K562 (cell line): ENCODE results near the gene SCARB2. TPM values are rescaled to one million over a fixed set of nuclear protein-coding genes. Genes with fewer than 3 reads are reported as not detected.

Experiments used
- ATAC-seq: fragments of 200-7000 bp; cut with Tn5 transposase; 3 replicates; pipeline ENCODE4 v1.9.1; 2020; ENCODE audit warnings: moderate library complexity
- BruUV-seq: library from RNA; stranded (reverse); fragments of 400-500 nt; replicated peaks from 2 replicates; lab custom pipeline; 2021; lab: Mats Ljungman, UMichigan
- CTCF ChIA-PET: fragments of 300-600 bp; formaldehyde crosslinking; extraction: SDS; loops from one replicate; lab custom pipeline; 2021; ENCODE audit warnings: low intra/inter-chr PET ratio; lab: Yijun Ruan, JAX
- POLR2A ChIA-PET: fragments of 300-600, 350-650 bp; sonication (Branson Sonifier 250); formaldehyde crosslinking; extraction: SDS; loops from one replicate; lab custom pipeline; 2021; ENCODE audit warnings: antibody characterized with exemption, inconsistent platforms; lab: Yijun Ruan, JAX
- DNase-seq, 4 experiments: peaks; one replicate each; pipeline versions ENCODE4 v3.0.0 to v3.0.0-alpha.2; 2011 to 2018; ENCODE audit warnings: low spot score in 3 of 4, mixed read lengths in 3 of 4; ENCODE audit errors: extremely low read depth in 1 of 4
- FAIRE-seq: peaks from 2 replicates; lab custom pipeline; 2011; peaks lifted over from hg19 to GRCh38; lab: Jason Lieb, UNC
- H2AFZ ChIP-seq: 2 replicates; pipeline ENCODE4 v1.6.0; 2011; ENCODE audit warnings: low read depth, low read length, control low read depth, inconsistent platforms
- H3K27ac ChIP-seq: fragments of 200-600 bp; 3 replicates; pipeline ENCODE4 v1.8.0; 2011; ENCODE audit warnings: low read depth, mild to moderate bottlenecking, control low read depth, inconsistent platforms, low read length, moderate library complexity, mixed read lengths; ENCODE audit errors: extremely low read depth
- H3K27me3 ChIP-seq, 2 experiments: fragments of 300-600 bp in 1 of 2; 2 replicates in 1 of 2; 3 replicates in 1 of 2; pipeline versions ENCODE4 v1.6.0 to v1.8.0; 2011; ENCODE audit warnings: inconsistent platforms in 2 of 2, low read length in 2 of 2, mild to moderate bottlenecking in 1 of 2, mixed read lengths in 1 of 2, moderate library complexity in 1 of 2; ENCODE audit not compliant: control insufficient read depth in 2 of 2, insufficient read depth in 2 of 2
- H3K36me3 ChIP-seq: fragments of 300-600 bp; 3 replicates; pipeline ENCODE4 v1.8.0; 2011; ENCODE audit warnings: mild to moderate bottlenecking, low read length, inconsistent platforms; ENCODE audit not compliant: control insufficient read depth, insufficient read depth
- H3K4me1 ChIP-seq, 2 experiments: fragments of 200-600 bp in 1 of 2; replicated peaks in 1 of 2; 2 replicates in 1 of 2; 3 replicates in 1 of 2; pipeline versions ENCODE4 v1.5.1 to v1.8.0; 2011; ENCODE audit warnings: inconsistent platforms in 2 of 2, low read length in 2 of 2, mild to moderate bottlenecking in 1 of 2, mixed read lengths in 1 of 2, moderate library complexity in 1 of 2; ENCODE audit not compliant: control insufficient read depth in 2 of 2, insufficient read depth in 2 of 2
- H3K4me2 ChIP-seq: 2 replicates; pipeline ENCODE4 v1.6.1; 2011; ENCODE audit warnings: low read length, control low read depth, inconsistent platforms, mixed read lengths; ENCODE audit not compliant: insufficient read depth
- H3K4me3 ChIP-seq: fragments of 200-600 bp; sonication (generic), shearing (Covaris generic); 2 replicates; pipeline ENCODE4 v1.5.1; 2016; ENCODE audit warnings: control low read depth, inconsistent platforms
- H3K79me2 ChIP-seq: fragments of 200-600 bp; 3 replicates; pipeline ENCODE4 v1.8.0; 2011; ENCODE audit warnings: low read length, inconsistent platforms; ENCODE audit not compliant: control insufficient read depth, insufficient read depth
- H3K9ac ChIP-seq, 2 experiments: 2 replicates each; pipeline versions ENCODE4 v1.6.0 to v1.6.1; 2011; ENCODE audit warnings: low read depth in 2 of 2, low read length in 2 of 2, control low read depth in 1 of 2, inconsistent platforms in 1 of 2, mild to moderate bottlenecking in 1 of 2, mixed read lengths in 1 of 2; ENCODE audit not compliant: insufficient read depth in 1 of 2
- H3K9me1 ChIP-seq: one replicate; pipeline ENCODE4 v1.6.0; 2011; ENCODE audit warnings: inconsistent platforms, mild to moderate bottlenecking, low read length, moderate library complexity; ENCODE audit not compliant: control insufficient read depth, insufficient read depth
- H3K9me3 ChIP-seq: replicated peaks from 2 replicates; pipeline ENCODE4 v1.5.1; 2011; ENCODE audit warnings: low read depth, low read length, inconsistent platforms; ENCODE audit not compliant: control insufficient read depth, insufficient read depth
- H4K20me1 ChIP-seq: replicated peaks from 2 replicates; pipeline ENCODE4 v1.6.1; 2011; ENCODE audit warnings: low read length, inconsistent platforms, mixed read lengths; ENCODE audit not compliant: control insufficient read depth, insufficient read depth
- CREM ChIP-seq: IDR thresholded peaks from 2 replicates; pipeline ENCODE4 v1.6.1; 2014; ENCODE audit warnings: antibody characterized with exemption, low read depth
- HCFC1 ChIP-seq: IDR thresholded peaks from 2 replicates; pipeline ENCODE4 v1.6.1; 2012; ENCODE audit warnings: low read depth, low read length, improper control_type of control experiment
- HDAC1 ChIP-seq, 2 experiments: fragments of 450-650 bp; IDR thresholded peaks; 2 replicates each; pipeline ENCODE4 v1.6.1; 2016 to 2017; ENCODE audit warnings: inconsistent platforms in 1 of 2, mild to moderate bottlenecking in 1 of 2, moderate library complexity in 1 of 2
- JUN ChIP-seq, 2 experiments: sonication (generic) in 1 of 2; formaldehyde crosslinking in 1 of 2; IDR thresholded peaks; 2 replicates each; pipeline versions ENCODE4 v1.6.1 to v1.8.0; 2012 to 2022; ENCODE audit warnings: borderline replicate concordance in 2 of 2, mild to moderate bottlenecking in 2 of 2, improper control_type of control experiment in 1 of 2, low read depth in 1 of 2, low read length in 1 of 2, missing genetic modification reagents in 1 of 2
- MXI1 ChIP-seq: IDR thresholded peaks from 2 replicates; pipeline ENCODE4 v1.6.1; 2011; ENCODE audit warnings: low read depth, mild to moderate bottlenecking, improper control_type of control experiment, low read length
- NELFE ChIP-seq: IDR thresholded peaks from 2 replicates; pipeline ENCODE4 v1.6.1; 2011; ENCODE audit warnings: mild to moderate bottlenecking; ENCODE audit not compliant: insufficient read depth, insufficient read length
- NR4A1 ChIP-seq, 2 experiments: fragments of 250-450 bp in 1 of 2; fragments of 450-650 bp in 1 of 2; sonication (Bioruptor Pico) in 1 of 2; IDR thresholded peaks; 2 replicates each; pipeline versions ENCODE4 v1.4.0 to v1.6.1; 2016 to 2020; ENCODE audit warnings: mild to moderate bottlenecking in 2 of 2, missing compliant biosample characterization in 1 of 2, missing genetic modification characterization in 1 of 2, moderate library complexity in 1 of 2
- RBM25 ChIP-seq: fragments of 200-400 bp; formaldehyde crosslinking; IDR thresholded peaks from 2 replicates; pipeline ENCODE4 v1.6.1; 2018; ENCODE audit warnings: low read length, low read depth, moderate library complexity; ENCODE audit not compliant: severe bottlenecking
- SMAD1 ChIP-seq: fragments of 150-350 bp; IDR thresholded peaks from 2 replicates; pipeline ENCODE4 v1.6.1; 2014; ENCODE audit warnings: low read length, low read depth; ENCODE audit not compliant: partially characterized antibody
- SMAD4 ChIP-seq: fragments of 250-450 bp; sonication (Bioruptor Pico); conservative IDR thresholded peaks from 2 replicates; pipeline ENCODE4 v1.8.0; 2021; ENCODE audit warnings: inconsistent platforms, mild to moderate bottlenecking, moderate library complexity
- ZFP36 ChIP-seq: fragments of 150-350 bp; IDR thresholded peaks from 2 replicates; pipeline ENCODE4 v1.6.1; 2018; ENCODE audit warnings: low read length, low read depth; ENCODE audit not compliant: partially characterized antibody
- ZNF24 ChIP-seq: fragments of 450-650 bp; IDR thresholded peaks from 2 replicates; pipeline ENCODE4 v1.6.1; 2016
- ZNF354B ChIP-seq: fragments of 250-450 bp; sonication (Bioruptor Pico); IDR thresholded peaks from 2 replicates; pipeline ENCODE4 v1.4.0; 2020
- ZNF395 ChIP-seq: fragments of 200-800 bp; sonication (Bioruptor generic); IDR thresholded peaks from 2 replicates; pipeline ENCODE4 v1.6.1; 2017; ENCODE audit warnings: missing genetic modification characterization, missing compliant biosample characterization
- WGBS: fragments of 100-300 bp; shearing (Covaris generic); methylation state at CpG from one replicate; pipeline ENCODE4 v1.1.6; 2016; ENCODE audit warnings: low coverage, mixed read lengths; ENCODE audit not compliant: insufficient coverage; ENCODE audit errors: missing lambda C conversion rate; 5-methylcytosine and 5-hydroxymethylcytosine counted together
- in situ Hi-C: fragments of 300-500 bp; cut with MboI; formaldehyde crosslinking; loops from 4 replicates; pipeline ENCODE4 v1.15.0; 2018; ENCODE audit warnings: inconsistent platforms, mixed read lengths
- intact Hi-C: fragments of 100-400 bp; cut with micrococcal nuclease; formaldehyde crosslinking; loops from 2 replicates; pipeline ENCODE4 v1.14.2; 2022
- polyA plus RNA-seq, 8 experiments: library from polyadenylated mRNA; depleted of rRNA in 4 of 8; stranded (reverse) in 5 of 8; unstranded in 3 of 8; fragments of >200 nt; fragmentation: Nextera tagmentation in 2 of 8; fragmentation: Illumina TruSeq in 1 of 8; extraction: Ambion mirVana in 2 of 8; extraction: Trizol in 1 of 8; gene quantifications; 2 replicates each; pipeline versions ENCODE4 v1.2.1 to v1.2.3, GENCODE V29; 2011 to 2014; ENCODE audit warnings: inconsistent platforms in 1 of 8, missing spikeins in 1 of 8
- total RNA-seq, 7 experiments: library from RNA; depleted of rRNA in 6 of 7; stranded (reverse); fragments of >200 nt in 6 of 7; fragmentation: Illumina TruSeq in 2 of 7; extraction: Trizol in 2 of 7; gene quantifications; 2 replicates each; pipeline versions ENCODE4 v1.2.1 to v1.2.3, GENCODE V29; 2011 to 2021; ENCODE audit warnings: low replicate concordance in 1 of 7
- TF ChIP-seq, protein P1 (sequence below): fragments of 250-450 bp; sonication (Bioruptor Pico); IDR thresholded peaks from 2 replicates; pipeline ENCODE4 v1.5.0; 2020; ENCODE audit warnings: mild to moderate bottlenecking

Gene SCARB2
- total and polyA plus RNA-seq, 9 of the 15 experiments (the other 6 are each of a cell fraction or from before 2014, with no cell fraction given) = 6.1 to 25.8 (median 17.8) TPM

DNA sequence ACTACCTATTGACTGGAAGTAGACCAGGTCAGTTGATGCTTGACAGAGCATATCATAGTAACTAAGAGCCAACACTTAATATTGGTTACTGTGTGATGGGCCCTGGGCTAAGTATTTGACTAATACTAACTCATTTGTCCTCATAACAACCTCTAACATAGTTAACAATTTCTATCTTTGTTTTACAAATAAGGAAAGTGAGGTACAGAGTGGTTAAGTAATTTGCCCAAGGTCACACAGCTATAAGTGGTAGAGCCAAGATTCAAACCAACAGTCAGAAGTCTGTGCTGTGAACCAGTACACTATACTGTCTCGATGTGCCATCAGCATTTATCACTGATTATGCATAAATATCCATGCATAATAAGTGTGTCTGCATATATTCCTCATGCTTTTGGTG lies 38.3 kb downstream of the SCARB2 start:
- no peak for TF ChIP-seq ZNF354B
- no peak for TF ChIP-seq NELFE
- TF ChIP-seq, protein P1, sequence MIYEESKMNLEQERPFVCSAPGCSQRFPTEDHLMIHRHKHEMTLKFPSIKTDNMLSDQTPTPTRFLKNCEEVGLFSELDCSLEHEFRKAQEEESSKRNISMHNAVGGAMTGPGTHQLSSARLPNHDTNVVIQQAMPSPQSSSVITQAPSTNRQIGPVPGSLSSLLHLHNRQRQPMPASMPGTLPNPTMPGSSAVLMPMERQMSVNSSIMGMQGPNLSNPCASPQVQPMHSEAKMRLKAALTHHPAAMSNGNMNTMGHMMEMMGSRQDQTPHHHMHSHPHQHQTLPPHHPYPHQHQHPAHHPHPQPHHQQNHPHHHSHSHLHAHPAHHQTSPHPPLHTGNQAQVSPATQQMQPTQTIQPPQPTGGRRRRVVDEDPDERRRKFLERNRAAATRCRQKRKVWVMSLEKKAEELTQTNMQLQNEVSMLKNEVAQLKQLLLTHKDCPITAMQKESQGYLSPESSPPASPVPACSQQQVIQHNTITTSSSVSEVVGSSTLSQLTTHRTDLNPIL = no peak
- TF ChIP-seq MXI1 = no peak
- TF ChIP-seq HDAC1 (IDR thresholded peaks at IDR 0.05) = no peak
- TF ChIP-seq SMAD1 = no peak
- peak; percentile 79 for TF ChIP-seq RBM25
- TF ChIP-seq JUN (IDR thresholded peaks at IDR 0.05; ENCODE audit: borderline replicate concordance, low read depth, low read length) = no peak
- no peak for TF ChIP-seq JUN (CRISPR knock-in tag; IDR thresholded peaks at IDR 0.05; ENCODE audit: borderline replicate concordance)
- no peak for TF ChIP-seq CREM
- TF ChIP-seq HCFC1 = no peak
- no peak for TF ChIP-seq ZNF24
- no peak for TF ChIP-seq NR4A1 (CRISPR knock-in tag; IDR thresholded peaks at IDR 0.05)
- no peak for TF ChIP-seq NR4A1 (tag; IDR thresholded peaks at IDR 0.05)
- peak; percentile 56 for TF ChIP-seq ZFP36
- TF ChIP-seq SMAD4 (CRISPR knock-in tag) = no peak
- TF ChIP-seq ZNF395 (CRISPR knock-in tag) = no peak
- Histone ChIP-seq H4K20me1 (no peaks in the 10 kb centered on the region), H3K27ac (no peak overlapping the region), H3K4me1 (peaks cover 0 to 5% of the 10 kb centered on the region in 2 experiments; a peak in 3 of 5 replicates), H3K9me3 (no peaks in the 10 kb centered on the region), H2AFZ (no peak overlapping the region), H3K4me3 (no peak overlapping the region), H3K27me3 (no peaks in the 10 kb centered on the region), H3K4me2 (no peak overlapping the region), H3K9me1 (no peaks in the 10 kb centered on the region), H3K36me3 (peaks cover 29% of the 10 kb centered on the region; the same call in 2 of the 3 replicates), H3K9ac (no peak overlapping the region), H3K79me2 (no peaks in the 10 kb centered on the region)
- no peak for ATAC-seq
- ChIA-PET CTCF (no interaction called here), POLR2A (no interaction called here)
- WGBS = 56% methylated on average over 1 of the region's 1 CpG
- in situ Hi-C loops = no loop called here
- FAIRE-seq = no peak
- BruUV-seq = no TSS peak
- no peak for DNase-seq
- intact Hi-C loops = no loop called here
